GM19467 (cell line): ENCODE results near the gene BUB1B.
"Not testable (repeated sequence)": the region's sequence is repeated elsewhere in the genome, so short reads cannot be mapped to it uniquely, and the experiment has no call there.

ENCODE experiments used
- ATAC-seq: cut with Tn5 transposase; IDR thresholded peaks from one replicate; pipeline ENCODE4 v1.9.1; 2021; ENCODE audit warnings: mild to moderate bottlenecking, moderate library complexity; ENCODE audit not compliant: unreplicated experiment

The BUB1B gene

DNA sequence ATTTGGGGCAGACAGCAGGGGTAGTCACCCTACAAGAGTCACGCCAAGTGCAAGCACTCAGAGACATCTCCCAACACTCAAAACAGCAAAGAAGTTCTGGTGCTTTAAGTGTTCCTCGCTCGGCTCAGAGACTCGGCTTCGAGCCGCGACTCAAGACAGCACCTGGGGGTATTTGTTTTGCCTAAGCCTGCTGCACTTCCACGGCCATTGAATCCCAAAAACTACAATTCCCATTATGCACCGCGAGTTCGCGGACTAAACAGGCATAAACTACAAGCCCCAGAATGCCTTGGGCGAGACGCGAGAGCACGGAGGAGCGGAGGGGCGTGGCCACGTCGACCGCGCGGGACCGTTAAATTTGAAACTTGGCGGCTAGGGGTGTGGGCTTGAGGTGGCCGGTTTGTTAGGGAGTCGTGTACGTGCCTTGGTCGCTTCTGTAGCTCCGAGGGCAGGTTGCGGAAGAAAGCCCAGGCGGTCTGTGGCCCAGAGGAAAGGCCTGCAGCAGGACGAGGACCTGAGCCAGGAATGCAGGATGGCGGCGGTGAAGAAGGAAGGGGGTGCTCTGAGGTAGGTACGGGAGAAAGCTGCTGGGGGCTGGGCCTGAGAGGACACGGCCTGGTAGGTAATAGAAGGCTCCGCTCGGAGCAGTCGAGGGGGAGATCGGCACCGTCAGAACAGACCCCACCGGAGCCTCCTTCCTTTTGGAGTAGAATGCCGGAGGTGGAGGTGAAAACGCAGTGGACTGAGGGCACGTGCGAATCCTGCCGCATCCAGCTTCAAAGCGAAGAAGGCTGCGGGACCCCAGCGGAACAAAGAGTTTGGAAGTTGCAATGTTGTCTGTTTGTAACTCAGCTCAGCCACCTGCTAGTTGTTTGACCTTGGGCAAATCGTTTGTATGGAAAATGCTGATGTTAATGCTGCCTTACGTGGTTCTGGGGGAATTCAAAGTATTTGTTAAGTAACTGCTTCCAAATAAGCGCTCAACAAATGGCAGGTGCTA, at the start of gene BUB1B:
Gene BUB1B, plus strand, starts transcription at position 381 of the 1,000 bp plus-strand sequence. Its CDS starts 152 bp downstream, at position 533.
- ATAC-seq: peak; percentile 80

- no peak for ATAC-seq
Observed at GRCh38 chr15:40111888-40112287, 49.0 kb upstream of the BUB1B start.

DNA sequence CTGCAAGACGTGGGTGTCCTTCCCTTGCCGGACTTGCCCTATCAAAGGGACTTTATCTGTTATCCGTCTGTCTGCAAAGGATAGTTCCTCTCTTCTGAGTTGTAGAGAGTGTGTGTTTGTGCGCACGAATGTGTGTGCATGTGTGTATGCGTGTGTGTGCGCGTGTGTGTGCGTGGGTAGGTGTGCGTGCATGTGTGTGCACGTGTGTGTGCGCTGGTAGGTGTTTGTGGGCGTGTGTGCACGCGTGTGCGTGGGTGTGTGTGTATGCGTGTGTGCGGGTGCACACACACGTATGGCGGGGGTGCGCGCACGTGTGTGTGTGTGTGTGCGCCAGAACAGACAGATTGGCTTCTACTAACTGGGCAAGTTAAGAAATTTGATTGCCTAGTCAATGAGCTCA, 48.1 kb upstream of the BUB1B start:
- ATAC-seq: no peak

GRCh38 chr15:40114218-40114617, 46.7 kb upstream of the BUB1B start:
- no peak for ATAC-seq

- ATAC-seq: not testable (repeated sequence)
Observed at GRCh38 chr15:40115106-40115505, 45.8 kb upstream of the BUB1B start.

GRCh38 chr15:40115670-40116093, 45.2 kb upstream of the BUB1B start:
- peak; percentile 93 for ATAC-seq

- no peak for ATAC-seq
Observed at GRCh38 chr15:40118473-40118872, 42.4 kb upstream of the BUB1B start.

GRCh38 chr15:40121911-40122638, 38.8 kb upstream of the BUB1B start:
- ATAC-seq: no peak

DNA sequence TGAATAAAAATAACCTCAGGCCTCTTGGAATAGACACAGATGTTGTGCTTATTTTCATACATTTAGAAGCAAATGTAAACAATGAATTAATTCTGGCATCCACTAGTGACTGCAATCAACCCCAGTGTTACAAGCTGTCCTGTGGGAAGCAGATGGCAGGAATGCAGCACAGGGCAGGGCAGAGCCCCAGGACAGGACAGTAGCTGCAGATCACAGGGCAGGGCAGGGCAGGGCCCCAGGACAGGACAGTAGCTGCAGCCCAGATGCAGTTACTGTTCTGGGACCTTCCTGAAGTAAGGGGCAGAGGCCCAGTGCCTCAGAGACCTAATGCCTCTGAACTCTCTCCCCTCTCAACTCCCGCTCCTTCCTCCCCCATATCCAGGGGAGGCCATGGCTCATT, 37.9 kb upstream of the BUB1B start:
- not testable (repeated sequence) for ATAC-seq

- ATAC-seq: not testable (repeated sequence)
Observed at GRCh38 chr15:40123863-40124262, 37.0 kb upstream of the BUB1B start.

DNA sequence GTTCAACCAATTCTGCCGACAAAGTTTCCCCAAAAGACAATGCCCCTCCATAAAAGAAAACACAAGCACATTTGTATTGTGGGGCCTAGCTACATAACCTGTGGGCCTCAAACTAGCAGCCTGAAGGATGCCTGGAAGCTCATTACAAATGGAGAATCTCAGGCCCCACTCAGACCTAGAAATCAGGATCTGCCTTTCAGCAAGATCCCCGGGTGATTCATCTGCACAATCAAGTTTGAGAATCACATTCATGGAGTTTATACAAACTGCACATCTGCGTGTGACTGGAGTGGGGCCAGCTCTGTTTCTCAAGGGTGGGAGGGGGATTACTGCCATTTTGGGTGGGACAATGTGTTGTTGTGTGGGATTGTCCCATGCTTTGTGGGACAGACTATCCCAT, 36.5 kb upstream of the BUB1B start:
- not testable (repeated sequence) for ATAC-seq

DNA sequence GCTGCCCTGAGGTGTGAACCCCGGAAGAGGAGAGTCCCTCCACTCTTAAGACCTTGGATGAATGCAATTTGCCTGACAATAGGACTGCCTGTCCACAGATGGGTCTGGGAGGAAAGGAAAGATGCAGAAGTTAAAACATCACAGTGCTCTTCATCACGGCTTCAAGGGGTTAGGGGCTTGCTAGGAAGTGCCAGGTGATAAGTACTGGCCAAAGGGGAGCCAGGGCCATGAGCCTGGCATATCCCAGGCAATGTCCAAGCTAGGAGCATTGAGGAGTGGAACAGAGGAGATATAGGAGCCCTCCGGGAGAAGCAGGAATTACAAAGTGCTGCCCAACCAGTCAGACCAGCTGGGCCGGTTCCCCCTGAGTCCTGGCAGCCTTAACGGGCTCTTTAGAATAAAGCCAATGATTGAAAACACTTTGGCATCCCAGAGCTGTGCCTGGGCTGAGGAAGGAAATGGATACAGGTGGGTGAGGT, 36.0 kb upstream of the BUB1B start:
- ATAC-seq: not testable (repeated sequence)

DNA sequence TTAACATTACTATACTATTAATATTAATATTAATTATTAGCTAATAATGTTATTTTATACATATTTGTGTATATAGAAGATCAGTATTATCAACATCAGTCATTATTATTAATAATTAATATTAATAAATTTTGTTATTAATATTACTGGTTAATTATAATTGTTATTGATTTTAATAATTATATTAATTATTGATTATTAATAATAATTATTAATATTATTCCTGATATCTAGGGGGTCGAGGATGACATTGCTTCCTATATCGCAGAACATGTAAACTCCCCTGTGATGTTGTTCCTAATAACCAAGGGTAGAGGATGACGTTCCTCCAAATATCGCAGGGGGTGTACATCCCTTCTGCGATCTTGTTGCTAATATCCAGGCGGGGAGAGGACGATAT, 34.9 kb upstream of the BUB1B start:
- ATAC-seq: no peak

DNA sequence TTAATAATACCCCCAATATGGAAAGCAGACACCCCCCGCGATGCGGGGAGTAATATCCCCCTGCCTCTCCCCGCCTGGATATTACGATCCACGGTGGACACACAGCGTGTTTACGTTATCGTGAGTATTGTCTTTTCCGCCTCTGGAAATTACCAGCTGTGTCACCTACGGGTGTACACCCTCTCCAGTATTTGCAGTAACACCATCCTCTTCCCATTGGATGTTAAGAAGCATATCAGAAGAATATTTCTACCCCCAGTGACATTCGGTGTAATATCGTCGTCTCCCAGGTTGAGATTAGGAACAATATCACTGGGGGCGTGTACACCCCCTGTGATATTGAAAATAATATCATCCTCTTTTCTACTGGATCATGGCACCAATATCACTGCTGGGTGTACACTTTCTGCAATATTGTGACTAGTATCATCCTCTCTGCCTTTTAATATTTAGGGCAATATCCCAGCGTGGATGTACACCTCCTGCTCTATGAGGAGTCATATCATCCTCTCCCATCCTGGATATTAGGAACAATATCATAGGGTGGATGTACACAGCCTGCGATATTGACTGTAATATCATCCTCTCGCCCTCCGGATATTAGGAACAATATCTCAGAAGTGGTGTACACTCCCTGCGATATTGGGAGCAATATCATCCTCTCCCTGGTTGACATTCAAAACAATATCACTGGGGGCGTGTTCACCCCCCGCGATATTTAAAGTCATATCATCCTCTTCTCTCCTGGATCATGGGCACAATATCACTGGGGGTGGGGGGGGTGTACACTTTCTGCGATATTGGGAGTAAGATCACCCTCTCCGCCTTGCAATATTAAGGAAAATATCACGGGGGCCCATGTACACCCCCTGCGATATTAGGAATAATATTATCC, 31.9 kb upstream of the BUB1B start:
- no peak for ATAC-seq

DNA sequence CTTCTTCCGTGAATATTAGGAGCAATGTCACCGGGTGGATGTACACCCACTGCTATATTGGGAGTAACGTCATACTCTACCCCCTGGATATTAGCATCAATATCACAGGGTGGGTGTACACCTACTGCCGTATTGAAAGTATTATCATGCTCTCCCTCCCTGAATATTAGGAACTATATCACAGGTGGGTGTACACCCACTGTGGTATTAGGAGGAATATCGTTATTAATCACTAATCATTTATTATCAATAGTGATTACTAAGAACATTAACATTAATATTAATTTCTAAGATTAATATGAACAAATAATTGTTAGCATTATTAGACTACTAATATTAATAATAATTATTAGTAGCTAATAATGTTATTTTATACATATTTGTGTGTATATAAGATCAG, 30.8 kb upstream of the BUB1B start:
- ATAC-seq: no peak

GRCh38 chr15:40130799-40131502, 29.9 kb upstream of the BUB1B start:
- no peak for ATAC-seq

GRCh38 chr15:40133544-40133943, 27.3 kb upstream of the BUB1B start:
- ATAC-seq: no peak

GRCh38 chr15:40134885-40135284, 26.0 kb upstream of the BUB1B start:
- ATAC-seq: no peak

DNA sequence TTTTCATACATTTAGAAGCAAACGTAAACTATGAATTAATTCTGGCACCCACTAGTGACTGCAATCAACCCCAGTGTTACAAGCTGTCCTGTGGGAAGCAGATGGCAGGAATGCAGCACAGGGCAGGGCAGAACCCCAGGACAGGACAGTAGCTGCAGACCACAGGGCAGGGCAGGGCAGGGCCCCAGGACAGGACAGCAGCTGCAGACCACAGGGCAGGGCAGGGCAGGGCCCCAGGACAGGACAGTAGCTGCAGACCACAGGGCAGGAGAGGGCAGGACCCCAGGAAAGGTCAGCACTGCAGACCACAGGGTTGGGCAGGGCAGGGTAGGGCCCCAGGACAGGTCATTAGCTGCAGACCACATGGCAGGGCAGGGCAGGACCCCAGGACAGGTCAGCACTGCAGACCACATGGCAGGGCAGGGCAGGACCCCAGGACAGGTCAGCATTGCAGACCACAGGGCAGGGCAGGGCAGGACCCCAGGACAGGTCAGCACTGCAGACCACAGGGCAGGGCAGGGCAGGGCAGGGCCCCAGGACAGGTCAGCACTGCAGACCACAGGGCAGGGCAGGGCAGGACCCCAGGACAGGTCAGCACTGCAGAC, 24.9 kb upstream of the BUB1B start:
- ATAC-seq: not testable (repeated sequence)
